GM21786 (cell line): ENCODE results near the gene CIAO3.

Source experiments
- ATAC-seq: cut with Tn5 transposase; IDR thresholded peaks from one replicate; pipeline ENCODE4 v1.9.1; 2021; ENCODE audit not compliant: unreplicated experiment

The CIAO3 gene

DNA sequence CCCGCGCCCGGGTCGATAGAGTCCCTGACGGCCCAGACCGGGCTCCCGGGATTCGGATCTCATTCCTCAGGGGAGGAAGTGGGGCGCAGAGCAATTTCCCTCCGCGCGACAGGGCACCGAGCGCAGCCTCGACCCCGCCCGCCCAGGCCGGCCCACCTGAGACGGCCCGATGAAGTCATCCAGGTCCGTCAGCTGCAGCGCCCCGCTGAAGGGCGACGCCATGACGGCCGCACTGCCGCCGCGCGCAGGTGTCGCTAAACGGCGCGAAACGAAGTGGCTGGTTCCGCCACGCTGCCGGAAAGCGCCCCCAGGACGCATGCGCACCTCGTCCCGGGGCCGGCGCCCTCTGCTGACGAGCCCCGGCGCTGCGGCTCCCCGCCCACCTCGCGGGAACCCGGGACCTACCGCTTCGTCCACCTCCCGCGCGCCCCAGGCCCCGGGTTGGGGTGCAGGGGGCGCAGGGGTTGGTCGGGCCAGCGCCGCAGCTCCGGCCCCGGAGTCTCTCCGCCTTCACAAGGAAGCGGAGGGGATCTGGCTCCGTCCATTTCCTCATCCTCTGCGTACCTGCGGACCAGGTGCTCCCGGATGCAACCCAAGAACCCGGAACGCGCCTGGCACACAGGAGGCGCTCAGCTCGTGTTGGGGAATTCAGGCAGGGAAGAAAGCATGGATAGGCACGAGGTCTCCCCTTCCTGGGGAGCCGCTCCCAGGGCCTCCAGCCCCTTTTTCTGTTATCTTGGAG, at the start of gene CIAO3:
Gene CIAO3, minus strand, starts transcription at position 234 of the 742 bp plus-strand sequence. Its CDS starts 12 bp downstream, at position 222.
- peak; percentile 54 for ATAC-seq

DNA sequence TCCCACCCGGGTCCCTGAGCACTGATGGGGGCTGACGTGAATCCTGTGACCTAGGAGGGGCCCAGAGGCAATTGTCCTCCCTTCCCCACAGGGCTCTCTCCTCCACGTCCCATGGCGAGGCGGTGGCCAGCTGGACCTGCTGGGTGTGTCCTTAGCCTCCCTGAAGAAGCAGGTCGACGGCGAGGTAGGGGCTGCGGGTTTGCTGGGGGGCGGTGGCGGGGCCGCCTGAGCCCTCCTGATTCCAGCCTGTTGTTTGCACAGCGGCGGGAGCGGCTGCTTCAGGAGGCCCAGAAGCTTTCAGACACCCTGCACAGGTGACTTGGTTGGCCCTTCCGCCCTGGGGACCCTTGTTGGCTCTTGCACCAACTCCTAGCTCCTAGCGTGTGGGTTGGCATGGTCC, 49.3 kb upstream of the CIAO3 start:
- no peak for ATAC-seq

DNA sequence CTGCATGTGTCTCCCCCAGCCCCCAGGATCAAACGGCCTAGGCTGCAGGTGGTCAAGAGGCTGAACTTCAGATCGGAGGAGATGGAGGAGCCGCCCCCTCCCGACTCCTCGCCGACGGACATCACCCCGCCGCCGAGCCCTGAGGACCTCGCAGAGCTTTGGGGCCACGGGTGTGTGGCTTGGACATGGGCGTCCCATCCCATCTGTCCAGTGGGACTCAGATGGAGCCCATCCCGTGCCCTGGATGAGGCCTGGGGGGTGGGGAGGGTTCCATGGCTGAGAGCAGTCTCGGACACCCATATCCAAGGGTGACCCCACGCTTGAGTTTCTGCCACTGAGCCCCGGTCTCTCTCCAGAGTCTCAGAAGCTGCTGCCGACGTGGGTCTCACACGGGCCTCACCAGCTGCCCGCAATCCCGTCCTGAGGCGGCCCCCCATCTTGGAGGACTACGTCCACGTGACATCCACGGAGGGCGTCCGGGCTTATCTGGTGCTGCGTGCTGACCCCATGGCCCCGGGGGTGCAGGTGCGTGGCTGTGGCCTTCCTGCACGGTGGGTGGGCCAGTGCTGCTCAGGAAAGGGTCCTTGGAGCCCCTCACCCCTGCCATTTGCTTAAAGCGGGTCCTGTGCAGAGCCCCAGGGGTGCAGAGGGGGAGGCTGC, 48.5 kb upstream of the CIAO3 start:
- ATAC-seq = no peak

DNA sequence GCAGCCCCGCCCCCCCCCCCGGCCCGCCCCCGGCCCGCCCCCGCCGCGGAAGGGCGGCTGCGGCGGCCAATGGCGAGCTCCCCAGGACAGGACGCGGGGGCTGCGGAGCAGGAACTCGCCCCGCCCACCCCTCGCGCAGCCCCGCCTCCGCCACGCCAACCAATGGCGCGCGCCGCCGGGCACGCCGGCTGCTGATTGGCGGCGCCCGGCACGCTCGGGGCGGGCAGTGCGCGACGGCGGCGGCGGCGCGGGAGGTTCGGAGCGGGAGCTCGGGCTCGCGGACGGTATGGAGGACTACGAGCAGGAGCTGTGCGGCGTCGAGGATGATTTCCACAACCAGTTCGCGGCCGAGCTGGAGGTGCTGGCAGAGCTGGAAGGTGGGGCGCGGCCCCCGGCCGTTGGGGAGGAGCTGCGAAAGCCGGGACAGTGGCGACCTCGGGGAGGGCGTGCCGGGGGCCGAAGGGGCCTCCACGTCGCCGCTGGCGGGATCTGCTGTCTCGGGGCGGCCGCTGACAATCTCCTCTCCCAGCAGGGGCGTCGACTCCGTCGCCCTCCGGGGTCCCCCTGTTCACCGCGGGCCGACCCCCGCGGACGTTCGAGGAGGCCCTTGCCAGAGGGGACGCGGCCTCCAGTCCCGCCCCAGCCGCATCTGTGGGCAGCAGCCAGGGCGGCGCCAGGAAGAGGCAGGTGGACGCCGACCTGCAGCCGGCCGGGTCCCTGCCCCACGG, 47.8 kb upstream of the CIAO3 start, which contains the start of gene CHTF18:
Gene CHTF18, plus strand, starts transcription at position 222 of the 728 bp plus-strand sequence. Its CDS starts 65 bp downstream, at position 287.
- ATAC-seq = peak; percentile 77

DNA sequence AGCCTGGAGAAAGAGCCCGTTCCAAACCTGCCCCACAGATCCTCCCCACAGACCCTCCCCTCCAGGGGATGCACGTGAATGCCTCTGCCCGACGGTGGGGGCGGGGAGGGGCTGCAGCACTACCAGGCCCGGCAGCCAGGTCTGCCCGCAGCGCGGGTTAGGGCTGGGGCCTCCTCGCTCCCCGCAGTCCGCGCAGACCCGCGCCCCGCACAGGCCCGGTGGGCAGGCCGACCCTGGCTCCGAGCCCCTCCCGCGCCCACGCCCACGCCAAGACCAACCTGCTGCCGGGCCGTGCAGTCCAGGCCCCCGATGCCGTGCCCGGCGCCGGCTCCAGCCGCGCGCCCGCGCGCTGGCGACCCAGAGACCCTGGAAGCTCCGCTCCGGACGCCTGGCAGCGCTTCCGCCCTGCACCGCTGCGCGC, 47.2 kb upstream of the CIAO3 start, which contains the start of gene RPUSD1:
Gene RPUSD1, minus strand, starts transcription at position 404 of the 421 bp plus-strand sequence. CDS start 644 bp downstream, outside the sequence.
- peak; percentile 27 for ATAC-seq

DNA sequence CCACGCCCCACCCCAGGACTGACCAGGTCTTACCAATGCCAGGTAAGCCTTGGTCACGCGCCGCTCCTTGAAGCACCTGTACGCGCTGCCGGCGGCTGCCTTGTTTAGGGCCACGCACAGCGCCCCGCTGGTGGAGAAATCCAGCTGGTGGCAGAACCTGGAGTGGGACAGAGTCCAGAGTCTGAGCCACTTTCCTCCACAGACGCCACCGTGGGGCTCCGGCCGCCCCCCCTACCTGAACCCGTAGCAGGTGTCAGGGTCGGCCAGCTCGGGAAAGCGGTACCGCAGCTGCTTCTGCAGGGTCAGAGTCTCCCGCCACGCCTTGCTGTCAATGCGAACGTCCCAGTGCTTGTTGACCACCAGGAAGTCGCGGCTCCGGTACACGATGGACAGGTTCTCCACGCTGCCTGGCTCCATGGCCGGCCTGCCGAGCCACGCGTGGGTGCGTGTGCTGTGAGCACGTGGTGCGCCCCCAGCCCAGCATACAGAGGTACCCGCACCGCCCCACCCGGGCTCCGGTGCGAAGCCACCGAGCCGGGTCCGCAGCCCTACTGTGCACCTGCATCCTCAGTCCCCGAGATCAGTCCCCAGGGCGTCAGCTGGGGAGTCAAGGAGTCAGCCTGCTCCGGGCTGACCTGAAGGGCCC, 46.6 kb upstream of the CIAO3 start:
- ATAC-seq = no peak

DNA sequence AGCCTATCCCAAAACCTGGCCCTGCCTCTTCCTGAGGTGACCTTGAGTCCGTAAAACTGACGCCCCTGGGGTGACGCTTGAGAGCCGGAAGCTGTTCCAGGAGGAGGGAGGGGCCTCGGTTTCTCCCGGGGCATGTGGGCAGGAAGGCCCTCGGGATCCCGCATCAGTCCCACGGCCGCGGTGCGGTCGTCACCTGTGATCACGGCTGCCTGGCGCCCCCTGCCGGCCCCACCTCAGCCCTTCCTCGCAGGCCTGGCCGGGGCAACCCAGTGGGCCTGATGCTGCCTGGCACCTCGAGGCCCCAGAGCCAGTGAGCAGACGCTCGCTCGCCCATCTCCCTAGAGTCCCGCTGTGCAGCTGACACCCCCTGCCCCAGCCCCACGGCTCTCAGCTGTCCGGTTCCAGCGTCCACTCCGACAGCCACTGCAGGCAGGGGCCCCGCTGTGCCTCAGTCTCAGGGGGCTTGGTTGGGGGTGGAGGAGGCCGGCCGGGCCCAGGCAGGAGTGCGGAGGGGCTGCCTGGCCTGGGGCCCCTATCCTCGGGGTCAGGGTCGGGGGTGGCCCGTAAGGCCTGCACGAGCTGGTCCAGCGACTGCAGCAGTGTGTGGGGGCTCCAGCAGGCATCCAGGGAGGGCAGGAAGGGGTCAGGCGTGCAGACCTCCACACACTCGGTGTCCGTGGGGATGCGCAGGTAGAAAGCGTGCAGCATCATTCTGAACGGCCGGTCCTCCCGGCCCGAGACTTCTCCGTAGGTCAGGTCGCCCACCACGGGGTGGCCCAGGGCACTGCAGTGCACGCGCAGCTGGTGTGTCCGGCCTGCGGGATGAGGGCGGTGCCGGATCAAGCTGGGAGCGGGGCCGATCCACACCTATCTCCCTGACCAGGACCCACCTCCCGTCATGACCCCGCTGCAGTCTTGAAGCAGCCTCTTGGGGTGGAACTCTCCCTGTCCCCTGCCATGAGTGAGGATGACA, 45.1 kb upstream of the CIAO3 start:
- no peak for ATAC-seq

DNA sequence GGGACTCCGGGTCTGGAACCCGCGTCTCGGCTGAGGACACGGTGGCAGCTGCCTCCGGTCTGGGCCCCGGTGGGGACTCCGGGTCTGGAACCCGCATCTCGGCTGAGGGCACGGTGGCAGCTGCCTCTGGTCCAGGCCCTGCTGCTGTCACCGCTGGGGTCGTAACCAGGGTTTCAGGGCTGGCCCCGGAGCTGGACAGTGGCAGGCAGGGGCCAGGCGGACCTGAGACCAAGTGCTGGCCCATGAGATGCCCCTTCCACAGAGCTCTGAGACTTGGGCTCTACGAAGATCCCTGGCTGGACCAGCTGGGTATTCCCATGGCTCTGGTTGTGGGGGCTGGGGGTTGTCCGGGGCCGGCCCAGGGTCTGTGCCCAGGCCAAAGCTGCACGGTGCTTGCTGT, 43.6 kb upstream of the CIAO3 start:
- no peak for ATAC-seq

DNA sequence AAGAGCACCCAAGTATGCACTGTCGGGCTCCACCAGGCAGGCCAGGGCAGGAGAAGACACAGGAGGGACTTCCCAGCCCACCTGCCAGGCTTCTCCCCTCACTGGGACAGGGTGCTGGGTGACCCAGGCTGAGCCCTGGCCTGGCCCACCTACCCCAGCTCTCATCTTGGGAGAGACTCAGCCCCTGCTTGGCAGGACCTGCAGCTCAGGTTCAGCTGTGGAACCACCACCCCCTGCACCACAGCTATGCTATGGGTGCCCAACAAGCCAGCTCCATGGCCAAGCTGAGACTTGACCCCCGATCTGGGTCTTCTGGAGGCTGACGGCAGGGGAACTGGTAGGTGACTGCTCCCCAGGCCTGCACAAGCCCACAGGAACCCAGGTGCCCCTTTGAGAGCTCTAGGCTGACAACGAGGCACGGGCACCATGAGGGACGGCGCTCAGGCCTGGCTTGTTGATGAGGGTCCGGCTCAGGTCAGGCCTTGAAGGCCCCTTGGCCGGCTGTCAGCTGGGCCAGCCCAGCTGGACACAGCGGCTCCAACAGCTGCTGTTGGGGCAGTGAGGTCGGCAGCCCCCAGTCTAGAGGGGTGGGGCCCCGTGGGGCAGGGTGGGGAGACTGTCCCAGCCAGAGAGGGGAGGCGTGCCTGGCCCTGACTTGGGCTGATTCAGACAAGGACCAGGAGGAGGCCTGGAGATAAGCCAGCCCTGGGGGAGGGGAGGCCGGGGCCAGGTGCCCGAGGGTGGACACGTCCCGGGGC, 42.8 kb upstream of the CIAO3 start:
- no peak for ATAC-seq

DNA sequence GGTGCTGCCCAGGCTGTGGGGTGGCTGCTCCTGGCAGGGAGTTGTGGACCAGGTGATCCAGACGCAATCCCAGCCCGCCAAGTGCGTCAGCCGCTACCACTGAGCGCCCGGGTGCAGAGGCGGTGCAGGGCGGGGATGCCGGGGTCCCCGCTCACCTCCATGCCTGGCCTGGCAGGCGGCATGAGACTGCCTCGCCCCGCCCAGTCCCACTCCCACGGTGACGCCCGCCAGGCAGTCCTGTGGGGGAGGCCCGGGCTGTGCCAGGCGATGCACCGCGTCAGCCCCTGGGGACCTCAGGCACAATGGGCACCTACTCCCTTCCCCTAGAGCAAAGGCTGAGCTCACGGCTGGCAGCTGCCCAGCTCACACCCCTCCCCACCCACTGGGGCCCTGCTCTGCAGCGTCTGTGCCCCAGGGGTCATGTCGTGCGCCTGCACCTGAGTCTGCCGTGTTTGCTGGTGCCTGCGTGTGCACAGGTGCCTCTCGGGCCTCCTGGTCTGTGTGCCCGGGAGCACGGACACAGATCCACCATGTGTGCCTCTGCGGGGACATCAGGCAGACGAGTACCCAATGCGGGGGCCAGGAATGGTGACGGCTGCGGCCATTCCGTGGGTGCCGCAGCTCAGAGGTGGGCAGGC, 42.1 kb upstream of the CIAO3 start:
- ATAC-seq = no peak

DNA sequence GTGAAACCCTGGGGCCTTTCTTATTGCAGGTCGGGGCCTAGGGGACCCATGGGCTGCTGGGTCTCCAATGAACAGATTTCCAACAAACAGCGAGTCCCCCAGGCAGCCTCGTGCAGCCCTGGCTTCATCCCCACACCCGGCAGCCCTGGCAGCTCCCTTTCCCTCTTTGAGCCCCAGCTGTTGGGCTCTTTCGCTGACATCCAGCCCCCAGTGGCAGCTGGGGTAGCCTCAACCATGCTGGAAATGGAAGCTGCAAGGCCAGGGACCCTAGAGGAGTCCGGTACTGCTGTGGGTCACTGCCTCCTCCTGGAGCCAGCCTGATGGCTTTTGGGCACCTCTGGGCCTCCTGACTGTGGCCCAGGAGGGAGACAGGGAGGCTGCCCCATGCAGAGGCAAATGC, 41.5 kb upstream of the CIAO3 start:
- ATAC-seq = no peak

DNA sequence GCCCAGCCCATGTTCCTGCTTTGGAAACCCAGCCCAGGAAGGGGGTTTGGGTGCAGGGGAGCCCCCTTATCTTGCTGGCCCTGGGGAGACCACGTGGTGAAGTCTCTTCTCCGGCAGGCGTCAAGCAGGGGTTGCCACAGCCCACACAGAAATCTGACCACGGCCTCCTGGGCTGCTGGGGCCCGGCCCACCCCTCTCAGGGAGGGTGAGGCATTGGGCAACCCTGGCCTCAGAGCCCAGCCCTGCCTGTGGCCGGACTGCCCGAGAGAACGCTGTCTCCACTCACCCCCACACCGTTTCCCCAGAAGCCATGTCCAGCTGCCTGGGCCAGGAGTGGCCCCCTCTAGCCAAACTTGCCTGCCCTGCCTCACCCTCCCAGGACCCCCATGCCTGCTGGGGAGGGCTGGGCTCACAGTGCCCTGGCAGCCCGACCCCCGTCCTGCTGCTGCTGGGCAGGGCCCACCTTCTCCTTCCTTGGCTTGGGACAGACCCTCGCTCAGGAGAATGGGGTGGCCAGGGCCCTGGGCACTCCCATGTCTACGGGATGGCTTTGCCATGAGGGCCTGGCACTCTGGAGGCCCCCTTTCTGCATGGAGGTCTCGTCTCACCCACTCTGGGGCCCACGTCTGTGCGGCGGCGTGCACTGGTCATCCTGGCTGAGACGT, 40.7 kb upstream of the CIAO3 start:
- ATAC-seq = no peak

DNA sequence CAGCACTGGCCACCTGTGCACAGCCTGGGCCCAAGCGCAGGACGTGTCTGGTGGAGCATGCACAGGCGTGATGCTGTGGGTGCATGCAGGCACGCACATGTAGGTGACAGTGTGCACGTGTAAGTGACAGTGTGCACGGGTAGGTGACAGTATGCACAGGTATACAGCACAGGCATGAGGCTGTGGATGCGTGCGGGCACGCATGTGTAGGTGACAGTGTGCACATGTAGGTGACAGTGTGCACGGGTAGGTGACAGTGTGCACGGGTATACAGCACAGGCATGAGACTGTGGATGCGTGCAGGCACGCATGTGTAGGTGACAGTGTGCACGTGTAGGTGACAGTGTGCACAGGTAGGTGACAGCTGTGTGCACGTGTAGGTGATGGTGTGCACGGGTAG, 39.5 kb upstream of the CIAO3 start:
- no peak for ATAC-seq

DNA sequence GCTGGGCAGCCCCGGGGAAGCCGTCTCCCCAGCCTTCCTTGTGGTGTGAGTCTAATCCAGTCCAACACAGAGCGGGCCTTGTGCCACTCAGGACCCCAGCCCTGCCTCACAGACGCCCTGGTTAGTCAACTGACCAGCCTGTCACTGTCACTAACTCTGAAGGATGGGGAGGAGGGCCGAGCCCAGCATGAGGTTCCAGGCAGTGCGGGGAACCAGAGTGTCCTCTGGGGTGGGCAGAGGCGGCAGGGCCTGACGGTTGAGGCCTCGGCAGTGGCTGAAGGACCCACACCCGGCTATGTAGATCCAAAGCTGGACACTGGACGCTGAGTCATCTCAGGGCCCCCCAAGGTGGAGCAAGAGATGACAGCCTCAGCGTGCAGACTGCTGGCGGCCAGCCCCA, 38.8 kb upstream of the CIAO3 start:
- ATAC-seq = no peak

DNA sequence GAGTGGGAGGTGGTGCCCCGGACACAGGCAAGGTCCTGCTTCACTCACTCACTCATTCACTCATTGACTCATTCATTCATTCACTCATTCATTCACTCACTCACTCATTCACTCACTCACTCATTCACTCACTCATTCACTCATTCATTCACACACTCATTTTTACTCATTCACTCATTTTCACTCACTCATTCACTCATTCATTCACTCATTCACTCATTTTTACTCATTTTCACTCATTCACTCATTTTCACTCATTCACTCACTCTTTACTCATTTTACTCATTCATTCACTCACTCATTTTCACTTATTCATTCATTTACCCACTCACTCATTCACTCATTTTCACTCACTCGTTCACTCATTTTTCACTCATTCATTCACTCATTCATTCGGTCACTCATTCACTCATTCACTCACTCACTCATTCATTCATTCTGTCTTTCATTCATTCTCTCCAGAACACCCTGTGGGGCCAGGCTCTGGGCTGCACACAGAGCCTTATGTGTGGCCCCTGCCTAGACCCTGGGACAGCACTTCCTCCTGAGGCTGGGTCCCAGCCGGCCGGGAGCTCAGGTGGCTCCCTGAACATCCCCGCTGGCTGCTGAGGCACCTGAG, 38.2 kb upstream of the CIAO3 start:
- no peak for ATAC-seq

DNA sequence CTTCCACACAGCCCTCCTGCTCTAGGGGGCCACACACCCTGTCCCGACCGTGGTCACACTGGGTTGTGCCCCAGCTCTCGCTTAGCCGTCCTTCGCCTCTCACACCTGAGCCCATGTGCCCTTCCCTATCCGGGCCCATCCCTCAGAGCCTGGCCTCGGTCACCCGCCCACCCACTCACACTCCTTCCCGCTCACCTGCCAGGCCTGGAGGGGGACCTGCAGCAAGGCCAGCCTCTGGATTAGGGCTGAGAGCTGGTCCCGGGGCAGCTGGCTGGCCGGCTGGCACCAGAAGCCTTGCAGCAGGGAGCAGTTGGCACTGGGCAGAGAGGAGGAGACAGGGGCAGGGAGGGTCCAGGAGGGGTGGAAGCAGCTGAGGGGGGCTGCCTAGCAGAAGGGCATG, 37.6 kb upstream of the CIAO3 start:
- ATAC-seq = no peak

DNA sequence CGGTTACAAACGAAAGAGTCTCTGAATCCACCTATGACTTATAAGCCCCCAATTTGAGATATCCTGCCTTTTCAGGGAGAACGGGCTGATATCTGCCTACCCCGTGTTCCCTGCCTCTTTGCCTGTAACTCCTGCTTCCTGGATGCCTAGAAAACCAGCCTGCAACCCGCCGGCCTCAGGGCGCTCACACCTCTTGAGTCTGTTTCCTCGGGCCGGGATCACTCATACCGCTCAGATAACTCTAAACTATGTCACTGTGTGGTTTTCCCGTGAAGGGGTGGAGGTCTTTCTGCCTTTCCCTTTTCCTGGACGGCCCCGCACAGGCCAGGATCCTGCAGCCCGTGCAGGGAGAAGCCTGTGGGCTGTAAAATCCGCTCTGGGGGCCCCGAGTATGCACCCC, 37.0 kb upstream of the CIAO3 start:
- ATAC-seq = no peak

DNA sequence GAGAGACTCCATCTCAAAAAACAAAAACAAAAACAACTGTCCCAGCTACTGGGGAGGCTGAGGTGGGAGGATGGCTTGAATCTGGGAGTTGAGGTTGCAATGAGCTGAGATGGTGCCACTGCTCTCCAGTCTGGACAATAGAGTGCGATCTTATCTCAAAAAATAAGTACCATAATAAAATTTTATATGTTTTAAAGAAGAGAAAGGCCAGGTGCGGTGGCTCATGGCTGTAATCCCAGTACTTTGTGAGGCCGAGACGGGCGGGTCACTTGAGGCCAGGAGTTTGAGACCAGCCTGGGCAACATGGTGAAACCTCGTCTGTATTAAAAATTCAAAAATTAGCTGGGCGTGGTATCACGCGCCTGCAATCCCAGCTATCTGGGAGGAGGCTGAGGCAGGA, 36.0 kb upstream of the CIAO3 start:
- ATAC-seq = no peak
